Anterior cingulate cortex (tissue), 58 donors: ENCODE measurements around the gene SCUBE1.
A peak's percentile ranks its signal among the peaks of the same experiment; 100 is the strongest.

Experiments used
- DNase-seq, 58 donors: peaks; one replicate each; lab custom pipeline; 2025; lab: John Stamatoyannopoulos, UW

The SCUBE1 gene

GRCh38 chr22:43207849-43208702 is 135.1 kb downstream of the SCUBE1 start:
- no peak for DNase-seq

DNA sequence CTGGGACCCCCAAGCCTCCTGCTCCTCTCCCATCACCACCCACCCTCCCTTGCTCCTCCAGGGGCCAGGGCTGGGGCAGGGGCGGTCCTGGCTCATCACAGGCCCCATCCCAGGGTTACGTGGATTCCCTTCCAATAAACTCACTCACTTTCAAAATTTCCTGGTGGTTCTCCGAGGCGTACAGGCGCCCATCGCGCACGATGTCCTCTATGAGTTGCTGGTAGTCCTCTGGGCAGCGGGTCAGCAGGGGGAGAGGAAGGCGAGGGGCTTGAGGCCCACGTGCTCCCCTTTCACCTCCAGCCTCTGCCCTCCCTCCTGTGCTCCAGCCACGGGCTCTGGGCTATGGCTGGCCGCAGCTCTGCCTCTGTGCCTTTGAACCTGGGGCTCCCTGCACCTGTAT is 135.8 kb downstream of the SCUBE1 start:
- DNase-seq = no peak

DNA sequence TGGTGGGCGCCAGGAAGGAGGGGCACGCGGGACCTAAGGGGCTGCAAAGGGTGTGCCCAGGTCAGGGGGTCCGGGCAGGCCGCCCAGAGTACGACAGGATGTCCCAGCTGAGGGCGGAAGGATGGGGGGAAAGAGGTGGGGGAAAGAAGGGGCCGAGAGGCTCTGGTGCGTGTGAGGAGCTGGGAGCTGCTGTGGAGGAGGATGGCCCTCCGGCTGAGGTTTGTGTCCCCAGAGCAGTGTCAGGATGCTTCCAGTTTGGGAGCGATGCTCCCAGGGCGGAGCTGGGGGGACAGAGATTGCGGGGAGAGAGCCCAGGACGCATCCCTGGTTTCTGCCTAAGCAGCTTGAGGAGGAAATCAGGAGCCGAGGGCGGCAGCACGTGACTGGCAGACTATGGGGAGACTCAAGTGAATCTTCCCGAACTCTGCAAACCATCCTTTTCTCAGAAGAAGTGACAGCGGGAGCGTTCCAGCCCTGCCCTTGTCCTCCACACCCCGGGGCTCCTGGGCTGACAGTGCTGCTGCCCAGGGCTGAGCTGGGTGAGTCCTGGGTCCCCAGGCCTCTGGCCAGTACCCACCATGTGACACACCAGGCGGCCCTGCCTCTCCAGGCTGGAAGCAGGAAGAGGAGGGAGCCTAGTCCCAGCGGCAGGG is 136.5 kb downstream of the SCUBE1 start:
- DNase-seq = peak in 1 of 58 donors; percentile 43

- DNase-seq = peak in 1 of 58 donors; percentile 56
Observed at GRCh38 chr22:43205748-43206508, 137.2 kb downstream of the SCUBE1 start.

DNA sequence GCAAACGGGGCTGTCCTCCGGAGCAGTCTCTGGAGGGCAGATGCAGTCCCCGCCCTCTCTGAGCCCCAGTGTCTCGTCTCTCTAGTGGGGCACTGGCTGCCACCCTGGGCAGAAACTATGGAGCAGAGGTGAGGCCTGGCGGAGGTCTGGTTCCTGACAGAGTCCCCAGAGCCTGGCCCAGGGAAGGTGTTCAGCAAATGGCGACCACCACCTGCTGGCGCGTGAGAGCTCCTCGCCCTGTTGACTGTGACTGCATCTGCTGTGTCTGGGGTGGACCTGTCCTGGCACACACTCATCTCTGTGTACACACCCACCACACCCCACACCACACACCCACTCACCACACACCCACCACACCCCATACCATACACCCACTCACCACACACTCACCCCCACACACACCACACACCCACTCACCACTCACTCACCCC is 137.9 kb downstream of the SCUBE1 start:
- no peak for DNase-seq

- no peak for DNase-seq
Observed at GRCh38 chr22:43203471-43203981, 139.6 kb downstream of the SCUBE1 start.

DNA sequence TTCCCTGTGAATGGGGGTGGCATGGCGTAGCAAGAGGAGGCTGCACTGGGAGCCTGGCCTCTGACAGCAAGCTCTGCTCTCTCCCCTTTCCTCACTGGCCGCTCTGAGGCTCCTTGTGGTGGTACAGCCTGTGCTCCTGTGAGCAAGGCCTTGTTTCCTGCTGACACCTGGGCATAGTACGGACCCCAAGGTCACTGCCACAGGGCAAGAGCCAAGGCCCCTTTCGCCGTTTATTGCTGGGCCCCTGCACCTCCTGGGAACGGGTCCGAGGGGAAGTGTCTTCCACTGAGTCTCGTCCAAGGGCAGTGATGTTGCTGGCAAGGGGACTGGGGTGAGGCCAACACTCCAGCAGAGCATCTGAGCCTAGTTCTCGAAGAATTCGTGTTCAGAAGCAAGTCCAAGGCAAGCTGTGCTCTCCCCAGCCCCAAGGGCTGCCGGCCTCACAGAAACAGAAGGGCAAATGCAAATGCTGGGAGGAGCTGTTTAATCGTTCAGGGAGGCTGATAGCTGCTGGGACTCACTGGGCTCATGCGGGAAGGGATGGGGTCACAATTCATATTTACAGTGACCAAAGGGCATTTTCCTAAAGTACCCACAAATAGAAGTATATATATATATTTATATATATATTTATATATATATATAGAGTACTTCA is 140.3 kb downstream of the SCUBE1 start:
- DNase-seq = no peak

- no peak for DNase-seq
Observed at GRCh38 chr22:43202326-43202725, 140.8 kb downstream of the SCUBE1 start.

- DNase-seq = no peak
Observed at GRCh38 chr22:43201486-43202219, 141.5 kb downstream of the SCUBE1 start.

GRCh38 chr22:43200555-43200954 is 142.6 kb downstream of the SCUBE1 start:
- no peak for DNase-seq

GRCh38 chr22:43200031-43200430 is 143.1 kb downstream of the SCUBE1 start:
- DNase-seq = no peak

DNA sequence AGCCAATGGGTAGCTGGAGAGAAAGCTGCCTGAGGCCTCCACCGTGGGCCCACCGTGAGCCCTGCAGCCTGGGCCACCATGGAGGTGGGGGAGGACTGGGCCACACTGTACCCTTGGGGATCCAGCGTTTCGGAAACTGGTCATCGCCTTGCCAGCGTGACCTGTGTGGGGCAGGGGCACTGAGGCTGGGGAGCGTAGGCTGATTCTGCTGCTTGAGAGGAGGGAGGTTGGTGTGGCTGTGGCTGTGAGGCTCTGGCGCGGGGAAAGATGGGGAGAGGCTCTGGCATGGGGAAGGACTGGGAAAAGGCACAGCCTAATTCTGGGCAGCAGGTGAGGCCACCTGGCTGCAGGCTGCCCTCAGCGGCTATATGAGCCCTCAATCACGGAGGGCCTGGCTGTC is 143.6 kb downstream of the SCUBE1 start:
- no peak for DNase-seq

- no peak for DNase-seq
Observed at GRCh38 chr22:43198936-43199335, 144.2 kb downstream of the SCUBE1 start.

DNA sequence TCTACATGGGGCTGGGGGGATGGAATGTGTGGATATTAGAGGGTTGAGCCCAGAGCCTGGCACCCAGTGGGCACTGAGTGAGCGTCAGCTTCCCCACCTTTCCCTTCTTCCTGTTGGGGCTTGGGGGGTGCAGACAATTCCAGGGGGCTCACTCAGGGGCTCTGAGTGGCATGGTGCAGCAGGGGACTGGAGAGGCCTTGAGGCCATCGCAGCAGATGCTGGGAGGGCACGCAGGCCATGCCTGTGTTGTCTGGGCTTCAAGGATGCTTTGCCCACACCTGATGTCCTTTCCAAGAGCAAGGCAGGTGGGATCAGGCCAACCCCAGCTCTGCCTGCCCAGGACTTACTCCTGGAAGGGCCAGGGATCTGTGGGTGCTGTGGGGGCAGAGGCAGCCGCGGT is 145.0 kb downstream of the SCUBE1 start:
- no peak for DNase-seq

DNA sequence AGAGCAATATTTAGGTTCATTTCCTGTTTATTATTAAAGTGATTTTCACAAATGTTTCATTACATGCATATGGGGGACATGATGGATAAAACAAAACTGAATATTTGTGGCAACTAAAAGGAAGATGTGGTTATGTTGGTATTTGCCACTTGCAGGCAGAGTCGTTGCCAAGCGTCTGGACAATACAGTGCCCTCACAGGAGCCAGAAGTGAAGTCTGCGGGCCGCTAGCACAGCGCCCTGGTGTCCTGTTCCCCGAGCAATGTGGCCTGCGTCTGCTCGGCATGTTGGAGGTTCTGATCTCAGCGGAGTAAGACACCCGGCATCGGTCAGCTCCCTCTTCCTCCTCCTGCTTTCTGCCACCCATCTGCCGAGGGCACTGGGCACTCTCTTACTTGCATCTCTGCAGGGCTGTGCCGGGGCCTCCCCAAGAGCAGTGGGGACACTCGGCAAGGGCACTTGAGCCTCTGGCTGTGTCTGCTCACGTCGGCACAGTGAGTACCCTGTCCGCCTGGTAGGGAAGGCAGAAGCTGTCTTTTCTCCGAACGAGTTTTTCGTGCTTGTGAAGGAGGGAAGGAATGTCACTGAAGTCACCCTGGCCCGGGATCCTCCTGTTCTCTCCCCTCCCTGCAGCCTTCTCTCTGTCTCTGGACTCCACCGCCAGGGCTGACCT is 145.8 kb downstream of the SCUBE1 start:
- no peak for DNase-seq

DNA sequence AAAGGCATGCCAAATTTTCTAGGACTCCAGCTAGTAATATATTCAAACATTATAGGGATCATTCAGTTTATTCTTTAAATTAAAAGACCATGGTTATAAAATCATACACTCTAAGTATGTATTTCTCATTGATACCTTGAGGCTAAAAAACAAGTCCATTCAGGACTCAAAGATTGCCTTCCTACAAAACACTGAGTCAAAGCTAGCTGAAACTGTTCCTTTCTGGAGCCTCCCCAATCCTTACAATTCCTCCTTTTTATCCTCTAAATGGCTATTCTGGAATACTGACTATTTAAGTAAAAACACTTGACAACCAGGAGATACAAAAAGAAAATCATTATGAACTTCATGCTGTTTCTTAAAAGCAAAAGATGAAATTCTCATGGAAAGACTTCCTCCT is 151.3 kb downstream of the SCUBE1 start:
- DNase-seq = no peak

GRCh38 chr22:43188829-43189545 is 154.2 kb downstream of the SCUBE1 start:
- no peak for DNase-seq
